GM18507 (cell line): ENCODE measurements around the gene ASPRV1.

Source experiments
- DNase-seq: peaks from one replicate; pipeline ENCODE4 v3.0.0; 2011; ENCODE audit warnings: low read depth; ENCODE audit not compliant: insufficient read length; ENCODE audit errors: extremely low spot score
- FAIRE-seq: peaks from 2 replicates; lab custom pipeline; 2011; peaks lifted over from hg19 to GRCh38; lab: Jason Lieb, UNC

ASPRV1 gene

DNA sequence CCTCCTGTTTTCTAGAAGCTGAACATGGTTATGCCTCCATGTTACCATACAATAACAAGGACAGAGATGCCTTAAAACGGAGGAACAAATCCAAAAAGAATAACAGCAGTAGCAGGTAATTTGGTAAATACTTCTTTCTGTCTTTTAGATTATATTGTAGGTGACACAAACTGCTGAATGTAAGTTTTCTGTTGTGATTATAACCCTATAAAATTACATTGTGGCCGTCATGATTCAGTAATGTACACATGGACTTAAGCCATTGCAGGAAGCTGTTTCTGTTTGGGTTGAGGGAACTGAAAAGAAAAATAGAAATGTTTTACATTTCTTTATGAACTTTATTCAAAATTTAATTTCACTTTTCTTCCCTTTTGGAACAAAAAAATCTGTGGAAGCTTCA lies 45.3 kb downstream of the ASPRV1 start:
- FAIRE-seq = no peak
- no peak for DNase-seq

GRCh38 chr2:69914950-69915945 lies 46.2 kb downstream of the ASPRV1 start, which contains the start of gene MXD1:
Gene MXD1 (plus strand): TSS chr2:69915109. CDS start chr2:69915331, 222 bp downstream.
- DNase-seq (no peak), FAIRE-seq (no peak)

- DNase-seq (peak; percentile 95), FAIRE-seq (peak; percentile 100)
Measured at GRCh38 chr2:69914164-69914949, 47.1 kb downstream of the ASPRV1 start.

- peak; percentile 82 for FAIRE-seq
- DNase-seq = no peak
Measured at GRCh38 chr2:69911985-69912563, 49.4 kb downstream of the ASPRV1 start.
